GM19099 (cell line): ENCODE data around the gene KCNC1.

Source experiments
- POLR2A ChIP-seq: IDR thresholded peaks from 3 replicates; pipeline ENCODE4 v1.6.1; 2011; ENCODE audit warnings: low read depth; ENCODE audit not compliant: insufficient read length; ENCODE audit errors: extremely low read depth

KCNC1 gene

DNA sequence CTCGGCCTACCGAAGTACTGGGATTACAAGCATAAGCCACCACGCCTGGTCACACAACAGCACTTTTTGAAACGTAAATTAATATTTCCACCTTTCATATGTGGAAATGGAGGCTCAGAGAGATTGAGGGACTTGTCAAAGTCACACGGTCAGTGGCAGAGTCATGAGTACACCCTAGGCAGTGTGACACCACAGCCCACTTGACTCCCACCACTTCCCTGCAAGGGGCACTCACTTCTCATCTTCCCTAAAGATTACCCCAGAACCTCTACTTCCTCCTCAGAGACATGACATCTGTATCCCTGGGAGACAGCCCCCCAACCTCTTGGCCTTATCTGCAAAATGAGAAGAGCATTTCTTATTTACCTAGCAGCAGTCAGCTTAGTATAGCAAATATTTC, 31.7 kb upstream of the KCNC1 start:
- TF ChIP-seq POLR2A = no peak

DNA sequence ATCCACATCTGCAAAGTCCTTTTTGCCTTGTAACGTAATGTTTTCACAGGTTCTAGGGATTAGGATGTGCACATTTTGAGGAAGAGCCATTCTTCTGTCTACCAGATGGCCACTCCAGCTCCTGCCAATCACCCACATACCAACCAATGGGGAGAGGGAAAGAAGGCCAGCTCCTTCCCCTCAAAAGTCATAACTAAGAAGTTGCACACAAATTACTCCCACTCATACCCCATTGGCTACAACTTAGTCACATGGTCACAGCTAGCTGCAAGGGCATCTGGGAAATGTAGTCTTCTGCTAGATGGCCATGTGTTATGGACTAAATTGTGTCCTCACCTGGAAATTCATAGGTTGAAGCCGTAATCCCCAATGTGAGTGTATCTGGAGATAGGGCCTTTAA, 30.6 kb upstream of the KCNC1 start:
- no peak for TF ChIP-seq POLR2A

DNA sequence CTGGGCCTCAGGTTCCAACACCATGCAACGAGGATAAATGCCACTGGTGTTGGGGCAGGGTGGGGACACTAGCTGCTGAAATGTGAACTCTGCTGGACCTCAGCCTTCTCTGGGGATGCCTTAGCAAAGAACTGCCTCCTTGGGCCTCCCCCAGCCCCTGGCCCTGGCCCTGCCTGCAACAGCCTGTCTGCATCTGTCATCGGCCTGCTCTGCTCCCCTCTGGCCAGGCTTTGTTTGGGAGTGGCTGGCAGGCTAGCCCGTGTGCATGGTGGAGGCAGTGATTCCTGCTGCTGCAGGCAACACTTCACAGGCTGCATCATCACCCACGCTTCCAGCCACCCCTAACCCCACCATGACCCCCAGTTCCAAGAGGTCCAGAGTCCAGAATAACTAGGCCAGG, 26.8 kb upstream of the KCNC1 start:
- TF ChIP-seq POLR2A = no peak

DNA sequence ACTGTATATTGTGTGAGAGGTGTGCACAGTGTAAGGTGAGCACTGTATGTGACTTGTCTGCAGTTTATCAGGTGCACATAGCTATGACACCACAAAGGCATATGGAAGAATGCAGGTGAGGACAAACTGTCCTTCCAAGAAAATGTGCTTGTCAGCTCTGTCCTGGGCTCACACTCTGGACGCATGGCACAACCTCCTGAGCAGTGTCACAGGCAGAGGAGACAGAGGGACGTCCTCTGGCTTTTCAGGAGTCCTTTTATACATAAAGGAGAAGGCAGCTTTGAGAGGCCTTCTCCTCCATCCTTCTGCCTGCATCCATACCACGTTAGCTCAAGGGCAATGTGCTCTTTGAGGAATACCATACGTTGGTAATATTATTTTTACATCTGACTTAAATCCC, 22.7 kb upstream of the KCNC1 start:
- no peak for TF ChIP-seq POLR2A

DNA sequence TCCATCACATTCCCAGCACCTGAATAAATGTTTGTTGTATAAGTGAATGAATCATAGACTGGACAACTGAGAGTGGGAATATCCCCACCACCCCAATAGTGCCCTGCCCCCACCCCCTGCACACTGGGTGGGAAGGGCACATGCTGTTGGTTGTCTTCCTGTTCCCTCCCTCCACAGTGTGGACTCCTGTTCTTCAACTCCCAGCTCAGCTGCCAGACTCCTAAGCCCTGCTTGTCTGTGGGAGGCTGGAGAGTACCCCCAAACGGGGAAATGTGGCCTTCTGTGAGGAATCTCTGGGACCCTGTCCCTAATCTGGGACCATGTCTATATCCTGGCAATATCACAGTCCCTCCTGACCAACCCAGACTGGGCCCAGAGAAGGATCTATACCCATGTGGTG, 20.7 kb upstream of the KCNC1 start:
- TF ChIP-seq POLR2A = no peak

DNA sequence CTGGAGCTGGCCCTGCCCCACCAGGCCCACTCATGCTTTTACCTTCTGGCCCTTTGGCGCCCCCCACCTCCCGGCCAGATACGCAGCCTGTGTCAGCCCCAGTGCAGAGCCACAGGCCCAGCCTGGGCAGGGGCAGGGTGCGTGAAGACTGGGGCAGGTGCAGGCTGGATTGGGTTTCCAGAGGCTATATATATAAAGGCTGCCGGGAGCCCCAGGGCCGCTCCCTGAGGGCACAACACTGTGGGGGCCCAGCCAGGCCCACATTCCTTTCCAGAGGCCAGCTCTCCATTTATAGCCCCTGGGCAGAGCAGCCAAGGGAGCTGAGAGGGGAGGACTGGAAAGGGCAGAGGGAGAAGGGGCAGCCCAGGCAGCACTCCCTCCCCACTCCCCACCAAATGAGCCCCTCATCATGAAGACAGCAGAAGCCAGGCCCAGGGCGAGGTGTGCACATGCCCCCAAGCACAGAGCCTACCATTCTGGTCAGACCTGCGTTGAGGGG, 20.2 kb upstream of the KCNC1 start:
- no peak for TF ChIP-seq POLR2A

DNA sequence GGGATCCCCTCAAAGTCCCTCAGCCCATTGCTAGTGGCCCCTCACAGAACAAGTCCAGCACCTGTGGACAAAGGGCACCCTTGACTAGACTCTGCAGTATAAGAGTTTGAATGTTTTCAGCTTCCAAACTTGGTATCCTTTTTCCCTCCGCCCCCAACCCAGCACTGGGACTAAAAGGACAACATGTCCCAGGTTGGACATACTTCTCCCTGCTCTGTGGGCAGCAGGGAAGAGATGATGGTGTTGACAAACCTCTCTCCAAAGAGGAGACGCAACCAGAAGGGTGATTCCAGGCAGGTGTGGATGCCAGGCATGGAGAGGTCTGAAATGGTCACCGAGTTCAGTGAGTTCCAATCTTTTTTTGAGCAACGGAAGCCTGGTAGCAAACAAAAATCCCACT, 19.7 kb upstream of the KCNC1 start:
- no peak for TF ChIP-seq POLR2A

DNA sequence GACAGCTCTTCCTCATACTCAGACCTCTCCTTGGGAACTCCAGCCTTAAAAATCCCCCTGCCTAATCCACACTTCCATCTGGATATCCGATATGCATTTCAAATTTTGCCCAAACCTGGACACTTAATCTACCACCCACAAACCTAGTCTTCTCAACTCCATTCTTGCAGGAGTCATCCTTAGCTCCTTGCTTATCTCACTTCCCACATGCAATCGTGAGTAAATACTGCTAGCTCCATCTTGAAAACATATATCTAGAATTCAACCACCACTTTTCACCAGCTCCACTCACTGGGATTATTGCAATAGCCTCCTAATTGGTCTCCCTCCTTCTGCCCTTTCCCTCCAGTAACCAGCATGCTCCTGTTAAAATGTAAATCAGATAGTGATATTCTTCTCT, 17.8 kb upstream of the KCNC1 start:
- TF ChIP-seq POLR2A = no peak

DNA sequence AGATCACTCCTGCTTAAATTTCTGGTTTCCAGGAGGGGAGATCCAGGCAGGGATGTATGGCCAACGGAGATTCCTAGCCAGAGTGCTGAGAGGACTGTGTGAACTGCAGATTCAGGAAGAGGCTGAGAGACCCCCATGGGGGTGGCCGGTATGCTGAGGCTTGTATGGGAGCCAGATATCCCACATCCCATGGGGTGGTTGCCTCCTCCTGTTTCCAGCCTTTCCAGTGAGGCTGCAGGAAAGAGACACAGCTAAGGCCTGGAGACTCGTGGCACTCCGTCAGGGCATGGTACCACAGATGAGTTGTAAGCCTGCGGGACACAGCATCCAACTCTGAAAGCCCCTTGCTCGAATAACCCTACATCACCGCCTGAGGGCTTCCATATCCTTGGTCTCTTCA, 16.6 kb upstream of the KCNC1 start:
- TF ChIP-seq POLR2A = no peak

DNA sequence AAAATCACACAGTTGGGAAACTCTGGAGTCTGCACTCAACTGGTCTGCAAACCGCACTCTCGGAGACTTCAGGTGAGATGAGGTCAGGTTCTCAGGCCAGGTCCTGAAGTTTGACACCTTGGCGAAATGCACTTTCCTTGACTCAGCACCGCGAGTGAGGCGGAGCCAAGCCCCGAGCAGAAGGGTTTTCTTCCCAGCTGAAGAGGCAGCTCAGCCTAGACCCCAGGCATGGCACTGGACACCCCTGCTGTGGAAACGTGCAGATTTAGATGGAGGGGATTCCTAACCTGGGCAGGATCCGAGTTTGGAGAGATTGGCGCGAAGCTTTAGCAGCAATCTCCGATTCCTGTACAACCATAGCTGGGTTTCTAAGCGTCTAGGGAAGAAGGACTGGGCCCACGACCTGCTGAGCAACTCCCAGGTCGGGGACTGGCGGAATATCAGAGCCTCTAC, 16.0 kb upstream of the KCNC1 start:
- no peak for TF ChIP-seq POLR2A

DNA sequence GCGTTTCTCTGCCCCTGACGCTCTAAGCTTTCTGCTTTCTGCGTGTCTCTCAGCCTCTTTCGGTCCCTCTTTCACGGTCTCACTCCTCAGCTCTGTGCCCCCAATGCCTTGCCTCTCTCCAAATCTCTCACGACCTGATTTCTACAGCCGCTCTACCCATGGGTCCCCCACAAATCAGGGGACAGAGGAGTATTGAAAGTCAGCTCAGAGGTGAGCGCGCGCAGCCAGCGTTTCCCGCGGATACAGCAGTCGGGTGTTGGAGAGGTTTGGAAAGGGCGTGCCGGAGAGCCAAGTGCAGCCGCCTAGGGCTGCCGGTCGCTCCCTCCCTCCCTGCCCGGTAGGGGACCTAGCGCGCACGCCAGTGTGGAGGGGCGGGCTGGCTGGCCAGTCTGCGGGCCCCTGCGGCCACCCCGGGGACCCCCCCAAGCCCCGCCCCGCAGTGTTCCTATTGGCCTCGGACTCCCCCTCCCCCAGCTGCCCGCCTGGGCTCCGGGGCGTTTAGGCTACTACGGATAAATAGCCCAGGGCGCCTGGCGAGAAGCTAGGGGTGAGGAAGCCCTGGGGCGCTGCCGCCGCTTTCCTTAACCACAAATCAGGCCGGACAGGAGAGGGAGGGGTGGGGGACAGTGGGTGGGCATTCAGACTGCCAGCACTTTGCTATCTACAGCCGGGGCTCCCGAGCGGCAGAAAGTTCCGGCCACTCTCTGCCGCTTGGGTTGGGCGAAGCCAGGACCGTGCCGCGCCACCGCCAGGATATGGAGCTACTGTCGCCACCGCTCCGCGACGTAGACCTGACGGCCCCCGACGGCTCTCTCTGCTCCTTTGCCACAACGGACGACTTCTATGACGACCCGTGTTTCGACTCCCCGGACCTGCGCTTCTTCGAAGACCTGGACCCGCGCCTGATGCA, 15.3 kb upstream of the KCNC1 start, which contains the start of gene MYOD1:
TSS of gene MYOD1 (plus strand) at position 544 of the 910 bp plus-strand sequence. CDS start at position 756, 212 bp downstream.
- no peak for TF ChIP-seq POLR2A

DNA sequence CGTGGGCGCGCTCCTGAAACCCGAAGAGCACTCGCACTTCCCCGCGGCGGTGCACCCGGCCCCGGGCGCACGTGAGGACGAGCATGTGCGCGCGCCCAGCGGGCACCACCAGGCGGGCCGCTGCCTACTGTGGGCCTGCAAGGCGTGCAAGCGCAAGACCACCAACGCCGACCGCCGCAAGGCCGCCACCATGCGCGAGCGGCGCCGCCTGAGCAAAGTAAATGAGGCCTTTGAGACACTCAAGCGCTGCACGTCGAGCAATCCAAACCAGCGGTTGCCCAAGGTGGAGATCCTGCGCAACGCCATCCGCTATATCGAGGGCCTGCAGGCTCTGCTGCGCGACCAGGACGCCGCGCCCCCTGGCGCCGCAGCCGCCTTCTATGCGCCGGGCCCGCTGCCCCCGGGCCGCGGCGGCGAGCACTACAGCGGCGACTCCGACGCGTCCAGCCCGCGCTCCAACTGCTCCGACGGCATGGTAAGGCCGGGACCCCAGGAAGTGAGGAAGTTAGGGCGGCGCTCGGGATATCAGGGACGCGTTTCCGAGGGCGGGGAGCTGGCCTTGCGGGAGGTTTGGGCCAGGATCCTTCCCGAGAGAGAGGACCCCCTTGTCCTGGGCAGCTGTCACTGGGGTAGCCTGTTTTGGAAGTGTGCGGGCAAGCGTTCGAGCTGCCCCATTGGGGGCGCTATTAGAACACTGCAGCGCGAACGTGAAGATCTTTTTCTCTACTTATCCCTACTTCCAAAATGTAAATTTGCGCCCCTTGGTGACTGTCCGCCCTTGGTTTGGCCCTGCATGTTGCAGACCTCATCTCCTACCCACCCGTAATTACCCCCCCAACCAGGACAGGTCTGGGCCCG, 14.4 kb upstream of the KCNC1 start:
- no peak for TF ChIP-seq POLR2A

DNA sequence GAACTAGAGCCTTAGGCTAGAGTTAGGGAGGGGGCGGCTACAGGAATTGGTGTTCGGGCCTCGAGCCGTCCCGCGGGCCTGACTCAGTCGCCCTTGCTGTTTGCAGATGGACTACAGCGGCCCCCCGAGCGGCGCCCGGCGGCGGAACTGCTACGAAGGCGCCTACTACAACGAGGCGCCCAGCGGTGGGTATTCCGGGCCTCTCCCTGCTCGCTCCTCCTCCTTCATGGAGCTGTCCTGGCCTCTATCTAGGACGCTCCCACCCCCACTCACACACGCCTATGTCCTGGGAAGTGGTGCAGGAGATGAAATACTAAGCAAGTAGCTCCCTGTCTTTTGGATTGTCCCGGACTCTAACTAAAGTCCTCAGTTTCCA, 13.8 kb upstream of the KCNC1 start:
- TF ChIP-seq POLR2A = no peak

DNA sequence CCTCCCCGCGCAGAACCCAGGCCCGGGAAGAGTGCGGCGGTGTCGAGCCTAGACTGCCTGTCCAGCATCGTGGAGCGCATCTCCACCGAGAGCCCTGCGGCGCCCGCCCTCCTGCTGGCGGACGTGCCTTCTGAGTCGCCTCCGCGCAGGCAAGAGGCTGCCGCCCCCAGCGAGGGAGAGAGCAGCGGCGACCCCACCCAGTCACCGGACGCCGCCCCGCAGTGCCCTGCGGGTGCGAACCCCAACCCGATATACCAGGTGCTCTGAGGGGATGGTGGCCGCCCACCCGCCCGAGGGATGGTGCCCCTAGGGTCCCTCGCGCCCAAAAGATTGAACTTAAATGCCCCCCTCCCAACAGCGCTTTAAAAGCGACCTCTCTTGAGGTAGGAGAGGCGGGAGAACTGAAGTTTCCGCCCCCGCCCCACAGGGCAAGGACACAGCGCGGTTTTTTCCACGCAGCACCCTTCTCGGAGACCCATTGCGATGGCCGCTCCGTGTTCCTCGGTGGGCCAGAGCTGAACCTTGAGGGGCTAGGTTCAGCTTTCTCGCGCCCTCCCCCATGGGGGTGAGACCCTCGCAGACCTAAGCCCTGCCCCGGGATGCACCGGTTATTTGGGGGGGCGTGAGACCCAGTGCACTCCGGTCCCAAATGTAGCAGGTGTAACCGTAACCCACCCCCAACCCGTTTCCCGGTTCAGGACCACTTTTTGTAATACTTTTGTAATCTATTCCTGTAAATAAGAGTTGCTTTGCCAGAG, 13.2 kb upstream of the KCNC1 start:
- TF ChIP-seq POLR2A = no peak

DNA sequence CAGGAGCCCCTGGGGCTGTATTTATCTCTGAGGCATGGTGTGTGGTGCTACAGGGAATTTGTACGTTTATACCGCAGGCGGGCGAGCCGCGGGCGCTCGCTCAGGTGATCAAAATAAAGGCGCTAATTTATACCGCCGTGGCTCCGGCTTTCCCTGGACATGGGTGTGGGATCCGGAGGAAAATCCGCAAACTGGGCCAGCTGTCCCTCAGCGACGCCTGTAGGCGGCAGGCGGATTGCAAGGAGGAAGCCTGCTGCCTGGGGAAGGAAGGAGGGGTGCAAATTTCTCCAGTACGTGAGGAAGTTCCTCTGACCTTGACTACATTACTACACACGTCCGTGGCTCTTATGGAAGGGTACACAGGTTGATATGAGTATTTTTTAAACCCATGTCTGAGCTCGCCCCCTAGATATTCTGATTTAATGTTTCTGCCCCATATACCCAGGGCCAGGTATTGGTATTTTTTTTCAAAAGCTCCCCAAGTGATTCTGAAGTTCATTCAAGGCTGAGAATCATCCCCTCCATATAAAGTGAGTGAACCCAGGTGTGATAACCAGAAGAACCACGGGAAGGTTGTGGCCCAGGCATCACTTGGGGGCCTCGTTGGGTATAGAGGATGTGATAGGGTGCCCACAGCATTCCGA, 12.5 kb upstream of the KCNC1 start:
- no peak for TF ChIP-seq POLR2A
